ENCODE data around the gene XKR8.

Gene XKR8

GRCh38 chr1:27959792-27960603 is at the start of gene XKR8:
Gene XKR8, plus strand, starts transcription at chr1:27959973. Its CDS starts 97 bp downstream, at chr1:27960070.
- peak; percentile 50 for DNase-seq (ENCODE audit: low read depth)

- DNase-seq (ENCODE audit: low read depth), result no peak
These were observed 47.3 kb upstream of the XKR8 start for GRCh38 chr1:27912429-27912828.

- DNase-seq (ENCODE audit: low read depth), result no peak
These were observed 44.6 kb upstream of the XKR8 start for GRCh38 chr1:27915082-27915575.

GRCh38 chr1:27922272-27922671 is 37.5 kb upstream of the XKR8 start:
- DNase-seq (ENCODE audit: low read depth), result no peak

DNA sequence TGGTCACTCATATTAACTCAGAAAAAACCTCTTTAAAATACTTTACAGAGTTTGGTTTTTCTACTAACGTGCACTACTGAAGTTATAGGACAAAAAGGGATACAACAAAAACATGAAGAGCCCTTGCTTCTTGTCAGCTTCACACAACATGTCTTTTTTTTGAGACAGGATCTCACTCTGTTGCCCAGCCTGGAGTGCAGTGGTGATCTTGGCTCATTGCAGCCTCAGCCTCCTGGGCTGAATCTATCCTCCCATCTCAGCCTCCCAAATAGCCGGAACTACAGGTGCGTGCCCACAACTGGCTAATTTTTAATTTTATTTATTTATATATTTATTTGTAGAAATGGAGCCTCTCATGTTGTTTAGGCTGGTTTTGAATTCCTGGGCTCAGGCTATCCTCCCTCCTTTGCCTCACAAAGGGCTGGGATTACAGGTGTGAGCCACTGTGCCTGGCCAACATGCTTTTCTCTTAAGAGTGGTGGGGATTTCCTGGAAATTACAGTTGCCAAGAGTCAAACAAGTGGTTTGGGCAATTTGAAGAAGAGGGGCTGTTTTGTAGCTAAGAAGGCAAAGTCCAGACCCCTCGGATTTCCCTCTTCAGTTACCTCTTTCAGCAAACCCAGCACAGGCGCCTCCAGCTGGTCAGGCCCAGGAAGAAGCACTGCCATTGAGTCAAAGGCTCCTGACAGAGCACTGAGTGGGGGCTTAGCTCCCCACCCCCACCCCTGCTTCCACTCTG is 31.4 kb upstream of the XKR8 start:
- no peak for DNase-seq (ENCODE audit: low read depth)

- no peak for DNase-seq (ENCODE audit: low read depth)
These were observed 28.6 kb upstream of the XKR8 start for GRCh38 chr1:27931184-27931583.

DNA sequence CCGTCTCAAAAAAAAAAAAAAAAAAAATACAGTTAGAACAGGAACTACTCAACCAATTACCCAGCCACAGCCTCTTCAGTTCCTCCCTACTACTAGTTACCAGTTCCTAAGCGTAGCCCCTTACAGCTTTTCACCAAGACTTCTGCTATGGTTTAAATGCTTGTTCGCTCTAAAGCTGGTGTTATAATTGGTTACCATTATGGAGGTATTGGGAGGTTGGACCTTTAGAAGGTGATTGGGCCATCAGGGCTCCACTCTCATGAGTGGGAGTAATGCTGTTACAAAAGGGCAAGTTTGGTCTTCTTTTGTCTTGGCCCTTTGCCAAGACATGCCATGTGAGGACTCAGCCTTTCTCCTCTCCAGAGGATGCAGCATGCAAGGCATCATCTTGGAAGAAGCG is 28.0 kb upstream of the XKR8 start:
- no peak for DNase-seq (ENCODE audit: low read depth)

- DNase-seq (ENCODE audit: low read depth), result no peak
These were observed 24.8 kb upstream of the XKR8 start, which contains the start of gene SMPDL3B for GRCh38 chr1:27934818-27935549. Gene SMPDL3B, plus strand, starts transcription at chr1:27935000. Its CDS starts 184 bp downstream, at chr1:27935184.

DNA sequence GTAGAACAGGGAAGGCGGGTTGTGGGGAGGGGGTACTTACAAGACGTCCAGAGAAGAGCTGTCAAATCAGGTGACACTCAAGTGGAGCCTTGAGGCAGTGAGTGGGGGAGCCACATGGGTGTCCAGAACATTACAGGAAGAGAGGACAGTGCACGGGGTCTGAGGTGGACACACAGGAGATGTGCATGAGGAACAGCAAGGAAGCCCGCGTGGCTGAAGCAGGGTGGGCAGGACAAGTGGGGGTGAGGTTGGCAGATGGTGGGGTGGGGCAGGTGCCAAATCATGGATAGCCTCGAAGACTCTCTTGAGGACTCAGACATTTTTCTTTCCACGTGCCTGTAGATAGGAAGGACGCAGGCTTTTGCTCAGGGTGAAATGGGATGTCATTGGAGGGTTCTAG is 24.1 kb upstream of the XKR8 start:
- no peak for DNase-seq (ENCODE audit: low read depth)

- no peak for DNase-seq (ENCODE audit: low read depth)
These were observed 23.4 kb upstream of the XKR8 start for GRCh38 chr1:27936370-27936769.

DNA sequence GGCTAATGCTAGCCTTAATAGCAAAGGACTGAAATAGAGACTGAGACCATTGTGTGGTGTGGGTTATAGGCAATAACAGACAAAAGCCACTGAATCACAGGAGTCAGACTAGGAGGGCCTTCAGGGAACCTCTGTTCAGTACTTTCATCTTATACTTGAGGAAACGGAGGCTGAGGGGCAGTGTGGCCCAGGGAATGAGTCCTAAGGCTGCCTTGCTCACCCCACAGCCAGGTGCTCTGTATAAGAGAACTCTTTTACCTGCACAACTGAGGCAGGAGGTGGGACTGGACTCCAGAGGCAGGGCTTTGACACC is 22.3 kb upstream of the XKR8 start:
- no peak for DNase-seq (ENCODE audit: low read depth)

- no peak for DNase-seq (ENCODE audit: low read depth)
These were observed 21.3 kb upstream of the XKR8 start for GRCh38 chr1:27938488-27938887.

DNA sequence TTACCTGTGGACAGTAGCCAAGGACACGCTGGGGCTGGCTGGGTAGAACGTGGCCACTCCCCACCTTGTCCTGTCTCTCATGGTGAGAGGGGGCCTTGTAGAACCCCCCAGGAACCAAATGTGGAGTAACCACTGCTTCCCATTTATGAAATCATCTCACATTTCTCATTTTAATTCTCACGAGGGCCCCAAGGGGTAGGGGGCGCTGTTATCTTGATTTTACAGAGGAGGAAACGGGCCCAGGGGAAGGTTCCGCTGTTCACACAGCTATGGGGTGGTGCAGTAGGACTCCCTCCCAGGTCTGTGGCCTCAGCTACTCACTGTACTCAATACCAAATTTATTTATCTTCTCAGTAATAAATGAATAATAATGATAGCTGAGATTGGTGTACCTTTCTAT is 19.5 kb upstream of the XKR8 start:
- no peak for DNase-seq (ENCODE audit: low read depth)

GRCh38 chr1:27940870-27941560 is 18.8 kb upstream of the XKR8 start:
- DNase-seq (ENCODE audit: low read depth), result no peak

GRCh38 chr1:27941671-27942540 is 17.9 kb upstream of the XKR8 start:
- no peak for DNase-seq (ENCODE audit: low read depth)

- DNase-seq (ENCODE audit: low read depth), result no peak
These were observed 14.8 kb upstream of the XKR8 start for GRCh38 chr1:27945020-27945419.

DNA sequence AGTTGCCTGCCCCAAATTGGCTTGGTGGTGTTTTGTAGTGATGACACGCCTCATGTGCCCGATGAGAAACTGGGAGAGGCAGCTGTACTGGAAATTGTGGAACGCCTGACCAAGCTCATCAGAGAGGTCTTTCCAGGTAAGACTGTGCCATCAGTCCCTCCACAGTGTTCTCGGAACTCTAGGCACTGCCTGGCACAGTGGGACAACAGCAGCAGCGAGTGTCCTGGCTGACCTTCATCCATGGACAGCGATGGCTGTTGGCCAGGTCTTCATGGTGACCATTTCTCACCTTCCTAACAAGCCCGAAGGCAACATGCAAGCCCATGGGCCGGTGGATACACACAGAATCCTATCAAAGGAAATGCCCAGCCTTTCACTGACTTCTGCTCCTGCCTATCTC is 10.7 kb upstream of the XKR8 start:
- DNase-seq (ENCODE audit: low read depth), result no peak

DNA sequence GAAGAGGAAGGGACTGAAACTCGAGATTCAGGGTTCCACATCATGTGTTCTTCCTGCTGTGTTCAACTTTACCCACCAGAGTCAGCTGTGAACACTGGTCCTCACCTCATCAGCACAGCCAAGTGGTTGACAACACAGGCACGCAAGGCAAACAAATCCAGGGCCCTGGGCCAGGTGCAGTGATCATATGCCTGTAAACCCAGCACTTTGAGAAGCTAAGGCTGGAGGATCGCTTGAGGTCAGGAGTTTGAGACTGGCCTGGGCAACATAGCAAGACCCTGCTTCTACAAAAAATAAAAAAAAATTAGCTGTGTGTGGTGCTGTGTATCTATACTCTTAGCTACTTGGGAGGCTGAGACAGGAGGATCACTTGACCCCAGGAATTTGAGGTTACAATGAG is 8.4 kb upstream of the XKR8 start:
- no peak for DNase-seq (ENCODE audit: low read depth)

DNA sequence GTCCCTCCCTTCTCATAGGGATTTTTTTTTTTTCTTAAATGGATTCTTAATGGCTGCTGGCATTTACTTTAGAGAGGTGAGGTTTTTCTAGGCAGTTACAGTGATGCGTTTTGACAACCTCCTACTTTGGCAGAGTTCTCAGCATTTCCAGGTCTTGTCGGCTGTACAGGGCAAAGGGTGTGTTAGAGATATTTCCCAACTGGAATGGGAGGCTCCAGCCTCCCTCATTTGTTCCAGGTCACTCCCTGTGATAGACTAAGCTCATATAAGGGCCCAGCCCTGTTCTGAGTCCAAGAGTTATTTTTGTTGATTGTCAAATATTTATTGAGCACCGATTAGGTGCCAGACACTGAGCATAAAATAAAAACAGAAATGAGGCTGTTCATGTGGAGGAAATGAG is 7.6 kb upstream of the XKR8 start:
- DNase-seq (ENCODE audit: low read depth), result no peak

- DNase-seq (ENCODE audit: low read depth), result no peak
These were observed 5.6 kb upstream of the XKR8 start for GRCh38 chr1:27954186-27954585.

- no peak for DNase-seq (ENCODE audit: low read depth)
These were observed 4.7 kb upstream of the XKR8 start for GRCh38 chr1:27955076-27955475.

Data from GM04504 (cell line).